HL-60/S4 treated with retinoic acid at 250 ng/mL for 4 days and 3 days (cell line): ENCODE results near the gene PUS7.
"Not testable (repeated sequence)": the region's sequence is repeated elsewhere in the genome, so short reads cannot be mapped to it uniquely, and the experiment has no call there.

Experiments used
- in situ Hi-C: fragments of 300-500 bp; cut with MboI; formaldehyde crosslinking; loops from 2 replicates; pipeline ENCODE4 v1.7.0; 2022; ENCODE audit warnings: low sequenced_read_pairs

Gene PUS7

GRCh38 chr7:105497016-105497415, 25.1 kb downstream of the PUS7 start:
- in situ Hi-C loops, result loop anchor here (25.0 kb wide), 1 partner anchor 360 kb away; no protein-coding TSS in a partner anchor

GRCh38 chr7:105496521-105496920, 25.6 kb downstream of the PUS7 start:
- in situ Hi-C loops, result loop anchor here (25.0 kb wide), 1 partner anchor 359 kb away; no protein-coding TSS in a partner anchor

GRCh38 chr7:105493923-105494315, 28.2 kb downstream of the PUS7 start:
- in situ Hi-C loops, result loop anchor here (25.0 kb wide), 1 partner anchor 357 kb away; no protein-coding TSS in a partner anchor

- in situ Hi-C loops, result loop anchor here (25.0 kb wide), 1 partner anchor 356 kb away; no protein-coding TSS in a partner anchor
Measured at GRCh38 chr7:105493196-105493922, 28.7 kb downstream of the PUS7 start.

- in situ Hi-C loops, result loop anchor here (25.0 kb wide), 1 partner anchor 352 kb away; no protein-coding TSS in a partner anchor
Measured at GRCh38 chr7:105489409-105489808, 32.7 kb downstream of the PUS7 start.

GRCh38 chr7:105487579-105488571, 34.2 kb downstream of the PUS7 start:
- in situ Hi-C loops, result loop anchor here (25.0 kb wide), 1 partner anchor 351 kb away; no protein-coding TSS in a partner anchor

- in situ Hi-C loops, result loop anchor here (25.0 kb wide), 1 partner anchor 344 kb away; no protein-coding TSS in a partner anchor
Measured at GRCh38 chr7:105480931-105481330, 41.1 kb downstream of the PUS7 start.

GRCh38 chr7:105478606-105479005, 43.5 kb downstream of the PUS7 start:
- in situ Hi-C loops, result loop anchor here (25.0 kb wide), 1 partner anchor 341 kb away; no protein-coding TSS in a partner anchor

- in situ Hi-C loops, result loop anchor here (25.0 kb wide), 1 partner anchor 341 kb away; no protein-coding TSS in a partner anchor
Measured at GRCh38 chr7:105477908-105478307, 44.2 kb downstream of the PUS7 start.

- in situ Hi-C loops, result no loop called here
Measured at GRCh38 chr7:105474045-105474444, 48.0 kb downstream of the PUS7 start.

- in situ Hi-C loops, result no loop called here
Measured at GRCh38 chr7:105473163-105473562, 48.9 kb downstream of the PUS7 start.

GRCh38 chr7:105470846-105471245, 51.2 kb downstream of the PUS7 start:
- in situ Hi-C loops, result no loop called here

GRCh38 chr7:105470090-105470489, 52.0 kb downstream of the PUS7 start:
- in situ Hi-C loops, result no loop called here

GRCh38 chr7:105462765-105463420, 59.2 kb downstream of the PUS7 start:
- in situ Hi-C loops, result no loop called here

GRCh38 chr7:105461518-105461917, 60.6 kb downstream of the PUS7 start:
- in situ Hi-C loops, result no loop called here

- in situ Hi-C loops, result no loop called here
Measured at GRCh38 chr7:105457619-105458225, 64.3 kb downstream of the PUS7 start.

- in situ Hi-C loops, result no loop called here
Measured at GRCh38 chr7:105454921-105455320, 67.2 kb downstream of the PUS7 start.

GRCh38 chr7:105454095-105454747, 67.8 kb downstream of the PUS7 start:
- in situ Hi-C loops, result no loop called here

- in situ Hi-C loops, result no loop called here
Measured at GRCh38 chr7:105452085-105452484, 70.0 kb downstream of the PUS7 start.

GRCh38 chr7:105450870-105451269, 71.2 kb downstream of the PUS7 start:
- in situ Hi-C loops, result not testable (repeated sequence)
